Measurements from ENCODE around the gene COPS8. TPM values are rescaled to one million over a fixed set of nuclear protein-coding genes. Genes with fewer than 3 reads are reported as not detected.

COPS8 gene
- total RNA-seq, 1 donor from 2014 or later = 76.1 TPM

DNA sequence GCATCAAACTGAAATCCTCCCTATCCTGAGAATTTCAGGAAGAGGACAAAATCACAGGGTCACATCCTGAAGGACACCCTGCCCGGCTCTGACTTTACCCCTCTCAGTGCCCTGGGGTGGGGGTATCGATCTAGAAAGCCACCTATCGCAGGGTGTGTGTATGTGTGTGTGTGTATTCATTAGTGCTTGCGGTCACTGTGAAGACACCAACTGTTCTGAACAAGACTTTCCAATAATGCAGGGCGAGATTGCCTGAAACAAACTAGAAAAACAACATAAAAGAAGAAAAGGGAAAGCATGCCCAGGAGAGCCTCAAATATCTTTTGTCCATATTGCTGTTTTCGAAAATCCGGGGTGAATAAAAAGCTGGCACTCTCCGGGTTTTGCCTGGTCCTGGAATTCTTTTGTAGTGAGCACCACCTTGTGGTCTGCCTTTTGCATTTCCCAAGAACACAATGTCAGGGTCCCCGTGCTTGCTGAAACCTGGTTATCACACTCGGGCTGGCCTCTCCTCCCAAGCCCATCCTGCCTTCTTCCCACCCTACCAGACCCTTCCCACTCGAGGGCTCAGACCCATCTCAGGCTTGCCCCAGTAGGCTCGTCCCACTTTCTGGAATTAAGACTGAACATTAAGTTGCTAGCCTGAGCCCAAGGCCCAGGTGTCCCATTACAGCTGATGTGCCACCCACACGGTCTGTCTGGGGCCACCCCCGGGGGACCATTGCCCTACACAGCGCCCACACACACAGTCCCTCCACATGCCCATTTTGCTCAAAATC, 25.0 kb upstream of the COPS8 start:
- H3K36me3 Mint-ChIP-seq (ENCODE audit: low read depth, unreplicated experiment) = no peaks in the 10 kb centered on the region
- DNase-seq (ENCODE audit: low read depth) (peak; percentile 49), FAIRE-seq (peak; percentile 66)
- H3K4me2 ChIP-seq (ENCODE audit: low read length) = peak overlapping the region; percentile 56
- H2AFZ ChIP-seq (ENCODE audit: low read depth, low read length) = peak overlapping the region; percentile 54
- H3K4me1 ChIP-seq (ENCODE audit: insufficient read depth, low read length) = peaks cover 16% of the 10 kb centered on the region
- H3K36me3 ChIP-seq (ENCODE audit: insufficient read depth, low read length) = no peaks in the 10 kb centered on the region
- peak overlapping the region; percentile 16 for H3K4me3 Mint-ChIP-seq (ENCODE audit: unreplicated experiment)
- no peaks in the 10 kb centered on the region for H3K79me2 ChIP-seq (ENCODE audit: insufficient read depth, low read length)
- no peak overlapping the region for H3K27ac Mint-ChIP-seq (ENCODE audit: unreplicated experiment)
- H3K9me3 Mint-ChIP-seq (ENCODE audit: unreplicated experiment) = peaks cover 2% of the 10 kb centered on the region
- H3K4me1 Mint-ChIP-seq (ENCODE audit: low read depth, unreplicated experiment) = peaks cover 7% of the 10 kb centered on the region
- no peaks in the 10 kb centered on the region for H3K27me3 ChIP-seq (ENCODE audit: insufficient read depth, low read length)
- H3K27me3 Mint-ChIP-seq (ENCODE audit: low read depth, unreplicated experiment) = peaks cover 12% of the 10 kb centered on the region
- peak overlapping the region; percentile 66 for H3K9ac ChIP-seq (ENCODE audit: low read length)
- TF ChIP-seq EZH2 (IDR thresholded peaks at IDR 0.05; ENCODE audit: insufficient read depth, low read length) = no peak
- TF ChIP-seq, protein P1, sequence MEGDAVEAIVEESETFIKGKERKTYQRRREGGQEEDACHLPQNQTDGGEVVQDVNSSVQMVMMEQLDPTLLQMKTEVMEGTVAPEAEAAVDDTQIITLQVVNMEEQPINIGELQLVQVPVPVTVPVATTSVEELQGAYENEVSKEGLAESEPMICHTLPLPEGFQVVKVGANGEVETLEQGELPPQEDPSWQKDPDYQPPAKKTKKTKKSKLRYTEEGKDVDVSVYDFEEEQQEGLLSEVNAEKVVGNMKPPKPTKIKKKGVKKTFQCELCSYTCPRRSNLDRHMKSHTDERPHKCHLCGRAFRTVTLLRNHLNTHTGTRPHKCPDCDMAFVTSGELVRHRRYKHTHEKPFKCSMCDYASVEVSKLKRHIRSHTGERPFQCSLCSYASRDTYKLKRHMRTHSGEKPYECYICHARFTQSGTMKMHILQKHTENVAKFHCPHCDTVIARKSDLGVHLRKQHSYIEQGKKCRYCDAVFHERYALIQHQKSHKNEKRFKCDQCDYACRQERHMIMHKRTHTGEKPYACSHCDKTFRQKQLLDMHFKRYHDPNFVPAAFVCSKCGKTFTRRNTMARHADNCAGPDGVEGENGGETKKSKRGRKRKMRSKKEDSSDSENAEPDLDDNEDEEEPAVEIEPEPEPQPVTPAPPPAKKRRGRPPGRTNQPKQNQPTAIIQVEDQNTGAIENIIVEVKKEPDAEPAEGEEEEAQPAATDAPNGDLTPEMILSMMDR (IDR thresholded peaks at IDR 0.05; ENCODE audit: insufficient read depth, low read depth, low read length) = peak; percentile 80
- no peak overlapping the region for H3K4me3 ChIP-seq (ENCODE audit: insufficient read depth, low read depth, low read length)
- H3K27ac ChIP-seq (ENCODE audit: low read depth, low read length) = no peak overlapping the region
- H3K9me3 ChIP-seq (ENCODE audit: insufficient read depth, low read depth, low read length) = no peaks in the 10 kb centered on the region
- H4K20me1 ChIP-seq (ENCODE audit: insufficient read depth, low read length) = no peaks in the 10 kb centered on the region

DNA sequence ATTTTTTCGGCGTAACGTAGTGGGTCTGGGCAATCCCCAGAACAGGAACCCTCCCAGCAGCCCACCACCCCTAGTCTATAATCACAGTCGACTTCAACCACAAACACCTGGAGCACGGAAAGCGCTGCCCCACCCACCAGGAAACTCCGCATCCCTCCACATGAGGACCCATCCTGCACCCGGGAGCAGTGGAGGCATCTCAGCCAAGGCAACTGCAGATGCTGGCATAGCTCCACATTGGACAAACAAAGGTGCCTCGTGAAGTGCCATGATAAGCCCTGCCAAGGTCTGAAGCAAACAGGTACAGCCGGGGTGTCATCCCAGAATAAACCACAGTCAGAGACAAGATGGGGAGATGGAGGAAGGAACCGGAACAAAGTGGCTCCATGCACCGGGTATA, 24.3 kb upstream of the COPS8 start:
- Mint-ChIP-seq H3K27me3 (ENCODE audit: low read depth, unreplicated experiment) (peaks cover 9% of the 10 kb centered on the region), H3K4me3 (ENCODE audit: unreplicated experiment) (no peak overlapping the region), H3K36me3 (ENCODE audit: low read depth, unreplicated experiment) (no peaks in the 10 kb centered on the region), H3K27ac (ENCODE audit: unreplicated experiment) (peak overlapping the region; percentile 88), H3K4me1 (ENCODE audit: low read depth, unreplicated experiment) (peaks cover 7% of the 10 kb centered on the region), H3K9me3 (ENCODE audit: unreplicated experiment) (peaks cover 4% of the 10 kb centered on the region)
- DNase-seq (ENCODE audit: low read depth) (no peak), FAIRE-seq (no peak)
- H3K79me2 ChIP-seq (ENCODE audit: insufficient read depth, low read length) = no peaks in the 10 kb centered on the region
- no peak overlapping the region for H2AFZ ChIP-seq (ENCODE audit: low read depth, low read length)
- no peak overlapping the region for H3K4me2 ChIP-seq (ENCODE audit: low read length)
- no peaks in the 10 kb centered on the region for H3K36me3 ChIP-seq (ENCODE audit: insufficient read depth, low read length)
- no peaks in the 10 kb centered on the region for H4K20me1 ChIP-seq (ENCODE audit: insufficient read depth, low read length)
- no peaks in the 10 kb centered on the region for H3K27me3 ChIP-seq (ENCODE audit: insufficient read depth, low read length)
- H3K4me1 ChIP-seq (ENCODE audit: insufficient read depth, low read length) = peaks cover 16% of the 10 kb centered on the region
- H3K4me3 ChIP-seq (ENCODE audit: insufficient read depth, low read depth, low read length) = no peak overlapping the region
- TF ChIP-seq, protein P1 (IDR thresholded peaks at IDR 0.05; ENCODE audit: insufficient read depth, low read depth, low read length) = no peak
- no peak for TF ChIP-seq EZH2 (IDR thresholded peaks at IDR 0.05; ENCODE audit: insufficient read depth, low read length)
- H3K9me3 ChIP-seq (ENCODE audit: insufficient read depth, low read depth, low read length) = no peaks in the 10 kb centered on the region
- H3K9ac ChIP-seq (ENCODE audit: low read length) = no peak overlapping the region
- H3K27ac ChIP-seq (ENCODE audit: low read depth, low read length) = no peak overlapping the region

DNA sequence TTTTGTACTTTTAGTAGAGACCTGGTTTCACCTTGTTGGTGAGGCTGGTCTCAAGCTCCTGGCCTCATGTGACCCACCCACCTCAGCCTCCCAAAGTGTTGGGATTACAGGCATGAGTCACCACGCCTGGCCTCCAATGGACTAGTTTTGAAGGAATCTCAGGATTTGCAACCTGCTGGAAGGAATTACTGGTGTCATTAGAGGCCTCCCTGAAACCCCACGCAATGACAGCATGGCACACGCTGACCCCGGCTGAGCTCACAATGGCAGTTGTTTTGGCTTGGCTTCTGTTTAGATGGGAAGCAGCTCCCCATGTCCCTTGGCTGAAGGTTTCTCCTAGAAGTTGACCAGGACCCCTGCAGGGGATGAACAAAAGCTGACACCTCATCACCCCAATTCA, 23.1 kb upstream of the COPS8 start:
- Mint-ChIP-seq H3K4me1 (ENCODE audit: low read depth, unreplicated experiment) (peaks cover 7% of the 10 kb centered on the region), H3K9me3 (ENCODE audit: unreplicated experiment) (peaks cover 4% of the 10 kb centered on the region), H3K27me3 (ENCODE audit: low read depth, unreplicated experiment) (peaks cover 9% of the 10 kb centered on the region), H3K27ac (ENCODE audit: unreplicated experiment) (no peak overlapping the region), H3K4me3 (ENCODE audit: unreplicated experiment) (no peak overlapping the region), H3K36me3 (ENCODE audit: low read depth, unreplicated experiment) (no peaks in the 10 kb centered on the region)
- peak; percentile 30 for DNase-seq (ENCODE audit: low read depth)
- TF ChIP-seq, protein P1 (IDR thresholded peaks at IDR 0.05; ENCODE audit: insufficient read depth, low read depth, low read length) = no peak
- TF ChIP-seq EZH2 (IDR thresholded peaks at IDR 0.05; ENCODE audit: insufficient read depth, low read length) = no peak
- Histone ChIP-seq H3K27ac (ENCODE audit: low read depth, low read length) (no peak overlapping the region), H3K79me2 (ENCODE audit: insufficient read depth, low read length) (no peaks in the 10 kb centered on the region), H2AFZ (ENCODE audit: low read depth, low read length) (no peak overlapping the region), H3K4me2 (ENCODE audit: low read length) (no peak overlapping the region), H3K9ac (ENCODE audit: low read length) (no peak overlapping the region), H4K20me1 (ENCODE audit: insufficient read depth, low read length) (no peaks in the 10 kb centered on the region), H3K4me1 (ENCODE audit: insufficient read depth, low read length) (peaks cover 16% of the 10 kb centered on the region), H3K4me3 (ENCODE audit: insufficient read depth, low read depth, low read length) (no peak overlapping the region), H3K36me3 (ENCODE audit: insufficient read depth, low read length) (no peaks in the 10 kb centered on the region), H3K27me3 (ENCODE audit: insufficient read depth, low read length) (no peaks in the 10 kb centered on the region), H3K9me3 (ENCODE audit: insufficient read depth, low read depth, low read length) (no peaks in the 10 kb centered on the region)
- no peak for FAIRE-seq
